Measurements from ENCODE around the gene DDIAS. TPM values are rescaled to one million over a fixed set of nuclear protein-coding genes. Genes with fewer than 3 reads are reported as not detected.

The DDIAS gene
- total RNA-seq, 1 donor from 2014 or later: 3.8 TPM

DNA sequence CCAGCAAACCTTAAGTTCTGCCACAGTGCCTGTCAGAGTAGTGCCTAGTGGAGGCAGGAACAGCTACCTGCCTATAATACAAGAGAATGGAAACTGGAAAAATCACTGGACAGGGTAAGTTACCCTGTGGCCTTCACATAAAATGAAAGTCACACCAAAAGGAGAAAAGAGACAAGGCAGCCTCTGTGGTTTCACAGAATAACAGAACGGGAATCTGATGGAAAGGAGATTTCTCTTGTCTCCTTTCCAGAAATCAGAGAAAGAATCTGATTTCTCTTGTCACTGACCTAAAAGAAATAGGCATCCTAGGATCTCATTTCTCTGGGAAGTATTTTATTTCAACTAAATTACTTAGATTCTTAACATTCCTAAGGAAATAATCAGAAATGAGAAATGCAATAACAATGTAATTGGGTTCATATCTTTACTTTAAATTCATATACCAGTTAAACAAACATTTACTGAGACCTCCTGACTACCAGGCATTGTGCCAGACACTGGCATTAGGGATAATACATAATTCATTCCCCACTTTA, 42.9 kb upstream of the DDIAS start:
- intact Hi-C loops (cut with DNase I): no loop called here
- Histone ChIP-seq H3K36me3 (no peaks in the 10 kb centered on the region), H3K27me3 (no peaks in the 10 kb centered on the region), H3K9me3 (no peaks in the 10 kb centered on the region), H3K4me3 (no peak overlapping the region), H3K27ac (no peak overlapping the region), H3K4me1 (no peaks in the 10 kb centered on the region)
- ATAC-seq (no peak), DNase-seq (no peak)
- TF ChIP-seq, protein P1, sequence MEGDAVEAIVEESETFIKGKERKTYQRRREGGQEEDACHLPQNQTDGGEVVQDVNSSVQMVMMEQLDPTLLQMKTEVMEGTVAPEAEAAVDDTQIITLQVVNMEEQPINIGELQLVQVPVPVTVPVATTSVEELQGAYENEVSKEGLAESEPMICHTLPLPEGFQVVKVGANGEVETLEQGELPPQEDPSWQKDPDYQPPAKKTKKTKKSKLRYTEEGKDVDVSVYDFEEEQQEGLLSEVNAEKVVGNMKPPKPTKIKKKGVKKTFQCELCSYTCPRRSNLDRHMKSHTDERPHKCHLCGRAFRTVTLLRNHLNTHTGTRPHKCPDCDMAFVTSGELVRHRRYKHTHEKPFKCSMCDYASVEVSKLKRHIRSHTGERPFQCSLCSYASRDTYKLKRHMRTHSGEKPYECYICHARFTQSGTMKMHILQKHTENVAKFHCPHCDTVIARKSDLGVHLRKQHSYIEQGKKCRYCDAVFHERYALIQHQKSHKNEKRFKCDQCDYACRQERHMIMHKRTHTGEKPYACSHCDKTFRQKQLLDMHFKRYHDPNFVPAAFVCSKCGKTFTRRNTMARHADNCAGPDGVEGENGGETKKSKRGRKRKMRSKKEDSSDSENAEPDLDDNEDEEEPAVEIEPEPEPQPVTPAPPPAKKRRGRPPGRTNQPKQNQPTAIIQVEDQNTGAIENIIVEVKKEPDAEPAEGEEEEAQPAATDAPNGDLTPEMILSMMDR (IDR thresholded peaks at IDR 0.05): no peak

DNA sequence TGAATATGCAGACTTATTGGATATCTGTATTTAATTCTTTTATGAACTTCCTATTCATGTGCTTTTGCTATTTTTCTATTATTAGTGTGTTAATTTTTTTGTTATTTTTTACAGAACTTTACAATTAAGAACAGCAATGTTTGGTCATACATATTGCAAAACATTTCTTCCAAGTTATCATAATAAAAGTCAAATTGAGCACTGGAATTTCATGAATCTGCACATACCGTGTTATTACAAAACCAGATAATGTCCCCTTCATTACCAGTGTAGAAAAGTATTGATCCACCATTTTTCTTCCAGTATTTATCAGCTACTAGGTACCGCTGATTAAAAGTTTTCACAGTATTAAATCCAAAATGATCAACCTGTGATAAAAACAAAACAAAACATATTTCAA, 41.8 kb upstream of the DDIAS start:
- H3K4me3 ChIP-seq: no peak overlapping the region
- ATAC-seq (no peak), DNase-seq (no peak)
- H3K27ac ChIP-seq: no peak overlapping the region
- H3K36me3 ChIP-seq: no peaks in the 10 kb centered on the region
- intact Hi-C loops (cut with DNase I): no loop called here
- no peaks in the 10 kb centered on the region for H3K9me3 ChIP-seq
- TF ChIP-seq, protein P1 (IDR thresholded peaks at IDR 0.05): no peak
- H3K27me3 ChIP-seq: no peaks in the 10 kb centered on the region
- H3K4me1 ChIP-seq: peaks cover 9% of the 10 kb centered on the region

DNA sequence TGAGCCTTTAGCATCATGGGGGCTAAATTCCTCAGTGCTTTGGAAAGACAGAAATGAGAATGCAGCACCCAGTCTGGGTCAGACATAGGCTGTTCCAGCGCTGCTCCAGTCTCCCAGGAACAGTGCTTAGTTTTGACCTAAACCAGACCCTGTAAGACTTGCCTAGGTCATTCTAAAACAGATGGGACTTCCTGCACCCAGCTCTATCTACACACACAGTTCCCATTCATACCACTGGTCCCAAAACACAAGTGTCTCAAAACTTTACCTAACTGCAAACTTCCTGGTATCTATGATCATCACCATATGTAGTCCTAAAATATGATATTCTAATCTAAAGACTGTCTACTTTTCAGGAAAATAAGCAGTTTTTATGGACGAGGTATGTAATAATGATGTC, 39.2 kb upstream of the DDIAS start:
- TF ChIP-seq, protein P1 (IDR thresholded peaks at IDR 0.05): no peak
- intact Hi-C loops (cut with DNase I): no loop called here
- no peaks in the 10 kb centered on the region for H3K36me3 ChIP-seq
- no peaks in the 10 kb centered on the region for H3K9me3 ChIP-seq
- no peak for ATAC-seq
- H3K27ac ChIP-seq: no peak overlapping the region
- H3K27me3 ChIP-seq: no peaks in the 10 kb centered on the region
- DNase-seq: no peak
- peaks cover 9% of the 10 kb centered on the region for H3K4me1 ChIP-seq
- no peak overlapping the region for H3K4me3 ChIP-seq

DNA sequence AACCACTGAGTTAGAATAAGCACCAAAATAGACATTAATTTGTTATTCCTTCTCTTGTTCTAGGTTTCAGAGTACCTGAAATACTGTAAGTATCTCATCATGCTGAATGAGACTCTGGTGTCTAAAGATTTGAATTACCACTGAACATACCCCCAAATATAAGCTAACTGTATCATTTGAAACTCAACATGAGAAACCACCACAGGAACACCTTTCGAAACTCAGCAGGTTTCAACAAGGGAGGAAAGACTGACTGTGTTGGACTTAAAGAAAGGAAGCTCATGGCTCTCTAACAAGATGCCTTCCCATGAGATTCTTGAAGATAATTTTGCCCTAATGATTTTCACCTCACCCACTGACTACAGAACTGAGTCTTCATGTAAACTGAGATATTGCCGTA, 38.3 kb upstream of the DDIAS start:
- H3K27ac ChIP-seq: no peak overlapping the region
- H3K4me1 ChIP-seq: peaks cover 9% of the 10 kb centered on the region
- no peaks in the 10 kb centered on the region for H3K9me3 ChIP-seq
- no peaks in the 10 kb centered on the region for H3K27me3 ChIP-seq
- no peak for ATAC-seq
- TF ChIP-seq, protein P1 (IDR thresholded peaks at IDR 0.05): no peak
- H3K4me3 ChIP-seq: no peak overlapping the region
- intact Hi-C loops (cut with DNase I): no loop called here
- H3K36me3 ChIP-seq: no peaks in the 10 kb centered on the region
- no peak for DNase-seq

DNA sequence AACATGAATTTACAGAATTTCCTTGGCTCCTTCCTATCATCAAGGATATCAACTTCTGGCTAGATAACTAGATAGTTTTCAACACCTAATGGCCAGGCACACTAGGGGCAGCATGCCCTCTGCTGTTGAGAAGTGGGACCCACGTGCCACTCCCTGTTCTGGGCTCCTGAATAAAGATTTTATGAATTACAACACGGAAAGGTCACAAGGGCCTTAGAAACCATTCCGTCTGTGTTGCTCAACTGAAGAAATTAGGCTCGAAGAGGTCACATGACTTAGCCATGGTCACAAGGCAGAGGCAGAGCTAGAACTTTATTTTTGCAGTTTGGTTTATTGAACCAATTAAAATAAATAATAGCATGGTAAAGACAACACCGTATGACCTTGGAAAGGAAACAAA, 37.3 kb upstream of the DDIAS start:
- DNase-seq (peak; percentile 81), ATAC-seq (peak; percentile 97)
- Histone ChIP-seq H3K27ac (no peak overlapping the region), H3K27me3 (no peaks in the 10 kb centered on the region), H3K4me3 (no peak overlapping the region), H3K36me3 (no peaks in the 10 kb centered on the region), H3K4me1 (peaks cover 9% of the 10 kb centered on the region), H3K9me3 (no peaks in the 10 kb centered on the region)
- intact Hi-C loops (cut with DNase I): no loop called here
- TF ChIP-seq, protein P1 (IDR thresholded peaks at IDR 0.05): peak; percentile 61

DNA sequence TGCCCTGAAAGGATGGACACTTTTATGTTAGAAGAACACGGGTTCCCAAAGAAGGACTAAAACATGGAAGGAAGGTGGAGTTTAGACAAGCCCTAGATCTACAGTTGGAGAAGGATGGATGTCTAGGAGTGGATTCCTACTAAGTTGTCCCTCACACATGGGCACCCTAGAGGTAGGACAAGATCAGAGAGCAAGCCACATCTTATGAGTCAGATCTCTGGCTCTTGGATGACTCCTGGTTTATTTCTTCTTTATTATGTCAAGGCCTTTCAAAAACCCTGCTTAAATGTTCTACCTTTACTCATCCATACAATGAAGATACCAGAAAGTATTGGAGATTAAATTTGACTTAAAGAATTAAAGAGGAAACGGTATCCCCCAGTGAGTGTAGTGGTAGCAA, 35.7 kb upstream of the DDIAS start:
- no peaks in the 10 kb centered on the region for H3K27me3 ChIP-seq
- intact Hi-C loops (cut with DNase I): no loop called here
- H3K27ac ChIP-seq: no peak overlapping the region
- no peaks in the 10 kb centered on the region for H3K9me3 ChIP-seq
- no peak for ATAC-seq
- H3K4me3 ChIP-seq: no peak overlapping the region
- H3K4me1 ChIP-seq: peaks cover 20% of the 10 kb centered on the region
- H3K36me3 ChIP-seq: no peaks in the 10 kb centered on the region
- TF ChIP-seq, protein P1 (IDR thresholded peaks at IDR 0.05): no peak
- DNase-seq: no peak
